Activated naive CD4-positive, alpha-beta T cell treated with anti-CD3 and anti-CD28 coated beads, Interleukin-2, amount 10 ng/mL, durations not matched to agents 7 days and 5 days (primary cell): Measurements from ENCODE around the gene LEO1.

Experiments used
- CTCF ChIA-PET: fragments of 350-600 bp; sonication (Branson Sonifier 250); formaldehyde crosslinking; loops from one replicate; lab custom pipeline; 2021; ENCODE audit warnings: antibody characterized with exemption; lab: Charles Lee
- DNase-seq: peaks from one replicate; pipeline ENCODE4 v3.0.0-alpha.2; 2020
- H3K27ac Mint-ChIP-seq: one replicate; pipeline ENCODE4 v1.8.0; 2021; ENCODE audit warnings: mild to moderate bottlenecking, moderate library complexity, mixed read lengths
- H3K27me3 Mint-ChIP-seq: one replicate; pipeline ENCODE4 v1.8.0; 2021; ENCODE audit warnings: mild to moderate bottlenecking, mixed read lengths
- H3K36me3 Mint-ChIP-seq: one replicate; pipeline ENCODE4 v1.8.0; 2021; ENCODE audit warnings: mixed read lengths
- H3K4me1 Mint-ChIP-seq: one replicate; pipeline ENCODE4 v1.8.0; 2021; ENCODE audit warnings: mixed read lengths
- H3K4me3 Mint-ChIP-seq: one replicate; pipeline ENCODE4 v1.8.0; 2021; ENCODE audit warnings: mild to moderate bottlenecking, moderate library complexity, mixed read lengths
- H3K9me3 Mint-ChIP-seq: one replicate; pipeline ENCODE4 v1.8.0; 2021; ENCODE audit warnings: mixed read lengths

The LEO1 gene

GRCh38 chr15:51904421-51904820 is 67.2 kb downstream of the LEO1 start:
- DNase-seq = no peak
- CTCF ChIA-PET = interaction anchor here (0.9 to 2.3 kb wide), 7 partner anchors 8 to 304 kb away, joined by 3 to 11 read pairs (median 4); no protein-coding TSS in a partner anchor
- Mint-ChIP-seq H3K27me3 (no peaks in the 10 kb centered on the region), H3K9me3 (no peaks in the 10 kb centered on the region), H3K4me1 (no peaks in the 10 kb centered on the region), H3K4me3 (no peak overlapping the region), H3K27ac (no peak overlapping the region), H3K36me3 (peaks cover 50% of the 10 kb centered on the region)

- peaks cover 43% of the 10 kb centered on the region for H3K36me3 Mint-ChIP-seq
- CTCF ChIA-PET = interaction anchor here (0.9 to 3.3 kb wide), 12 partner anchors 9 to 845 kb away, joined by 3 to 21 read pairs (median 4); no protein-coding TSS in a partner anchor
- no peak overlapping the region for H3K4me3 Mint-ChIP-seq
- no peak for DNase-seq
- no peaks in the 10 kb centered on the region for H3K9me3 Mint-ChIP-seq
- no peak overlapping the region for H3K27ac Mint-ChIP-seq
- H3K4me1 Mint-ChIP-seq = no peaks in the 10 kb centered on the region
- H3K27me3 Mint-ChIP-seq = no peaks in the 10 kb centered on the region
Measured at GRCh38 chr15:51889486-51889885, 82.1 kb downstream of the LEO1 start.

GRCh38 chr15:51888593-51889195 is 82.9 kb downstream of the LEO1 start:
- CTCF ChIA-PET = interaction anchor here (0.6 to 3.3 kb wide), 15 partner anchors 8 to 845 kb away, joined by 3 to 21 read pairs (median 3); no protein-coding TSS in a partner anchor
- no peaks in the 10 kb centered on the region for H3K9me3 Mint-ChIP-seq
- peaks cover 47% of the 10 kb centered on the region for H3K36me3 Mint-ChIP-seq
- H3K4me1 Mint-ChIP-seq = no peaks in the 10 kb centered on the region
- no peak overlapping the region for H3K4me3 Mint-ChIP-seq
- no peaks in the 10 kb centered on the region for H3K27me3 Mint-ChIP-seq
- no peak for DNase-seq
- no peak overlapping the region for H3K27ac Mint-ChIP-seq
